Left colon (tissue), 2 donors: ENCODE data around the gene TCF12. TPM values are rescaled to one million over a fixed set of nuclear protein-coding genes. Genes with fewer than 3 reads are reported as not detected.

Experiments
- ATAC-seq: fragments of 200-7000 bp; cut with Tn5 transposase; one replicate; pipeline ENCODE4 v1.9.1; 2020; ENCODE audit warnings: mild to moderate bottlenecking, moderate library complexity
- DNase-seq, 2 donors: peaks; one replicate each; pipeline ENCODE4 v3.0.0-alpha.2; 2020
- intact Hi-C, 2 donors: fragments of 100-400 bp; cut with DNase I in 1 of 2; cut with micrococcal nuclease in 1 of 2; formaldehyde crosslinking; loops; one replicate each; pipeline versions ENCODE4 v1.11.2 to v1.14.0; 2022; cut with DNase I, micrococcal nuclease
- total RNA-seq, 2 donors: library from RNA; stranded (reverse); fragmentation: NEBNext Ultra II Directional; extraction: Animal tissue kit (Norgen Biotek cat#: 25700); gene quantifications; one replicate each; pipeline ENCODE4 v1.2.1, GENCODE V29; 2021
- donor health status: DM: no; HTN: no; CAD: no.
- donor health status: DM: yes; HTN: yes; CAD: no.

The TCF12 gene
- total RNA-seq, 2 donors from 2014 or later = 80.5 to 82.8 TPM

- intact Hi-C loops = no loop called here
- DNase-seq (no peak), ATAC-seq (no peak)
Observed at GRCh38 chr15:57236561-57237300, 318.3 kb downstream of the TCF12 start.

GRCh38 chr15:57237301-57237642 lies 318.8 kb downstream of the TCF12 start:
- no peak for DNase-seq
- ATAC-seq = peak; percentile 26
- intact Hi-C loops = no loop called here

GRCh38 chr15:57237676-57238075 lies 319.2 kb downstream of the TCF12 start:
- intact Hi-C loops = no loop called here
- no peak for ATAC-seq
- no peak for DNase-seq

GRCh38 chr15:57245130-57245529 lies 326.7 kb downstream of the TCF12 start:
- intact Hi-C loops = no loop called here
- DNase-seq = no peak
- ATAC-seq = peak; percentile 19

- DNase-seq (no peak), ATAC-seq (no peak)
- intact Hi-C loops = no loop called here
Observed at GRCh38 chr15:57245714-57246113, 327.3 kb downstream of the TCF12 start.

GRCh38 chr15:57248074-57248473 lies 329.6 kb downstream of the TCF12 start:
- ATAC-seq = no peak
- intact Hi-C loops = no loop called here
- DNase-seq = no peak

- ATAC-seq (no peak), DNase-seq (no peak)
- intact Hi-C loops = no loop called here
Observed at GRCh38 chr15:57251308-57251707, 332.9 kb downstream of the TCF12 start.

- no peak for ATAC-seq
- intact Hi-C loops = no loop called here
- DNase-seq = no peak
Observed at GRCh38 chr15:57251941-57252340, 333.5 kb downstream of the TCF12 start.

- DNase-seq (no peak), ATAC-seq (no peak)
- intact Hi-C loops = no loop called here
Observed at GRCh38 chr15:57253082-57253481, 334.6 kb downstream of the TCF12 start.

GRCh38 chr15:57253500-57253899 lies 335.1 kb downstream of the TCF12 start:
- intact Hi-C loops = no loop called here
- DNase-seq = no peak
- no peak for ATAC-seq

GRCh38 chr15:57255751-57256341 lies 337.4 kb downstream of the TCF12 start:
- DNase-seq = no peak
- intact Hi-C loops = no loop called here
- ATAC-seq = no peak

- intact Hi-C loops = no loop called here
- DNase-seq (no peak), ATAC-seq (no peak)
Observed at GRCh38 chr15:57256939-57257338, 338.5 kb downstream of the TCF12 start.

GRCh38 chr15:57259568-57260040 lies 341.2 kb downstream of the TCF12 start:
- ATAC-seq (peak; percentile 95), DNase-seq (peak; percentile 36 to 65)
- intact Hi-C loops = no loop called here

GRCh38 chr15:57263520-57263919 lies 345.1 kb downstream of the TCF12 start:
- no peak for ATAC-seq
- intact Hi-C loops = no loop called here
- no peak for DNase-seq

GRCh38 chr15:57272771-57273357 lies 354.4 kb downstream of the TCF12 start:
- DNase-seq (no peak), ATAC-seq (no peak)
- intact Hi-C loops = no loop called here

- DNase-seq = no peak
- ATAC-seq = no peak
- intact Hi-C loops = no loop called here
Observed at GRCh38 chr15:57273402-57273801, 355.0 kb downstream of the TCF12 start.

GRCh38 chr15:57278439-57278838 lies 360.0 kb downstream of the TCF12 start:
- ATAC-seq = no peak
- no peak for DNase-seq
- intact Hi-C loops = no loop called here

GRCh38 chr15:57280464-57280863 lies 362.0 kb downstream of the TCF12 start:
- ATAC-seq (no peak), DNase-seq (no peak)
- intact Hi-C loops = no loop called here

- no peak for DNase-seq
- intact Hi-C loops = no loop called here
- no peak for ATAC-seq
Observed at GRCh38 chr15:57281321-57281720, 362.9 kb downstream of the TCF12 start.

- ATAC-seq (no peak), DNase-seq (no peak)
- intact Hi-C loops = no loop called here
Observed at GRCh38 chr15:57282686-57283085, 364.2 kb downstream of the TCF12 start.
